H9 (cell line): ENCODE data around the gene ACTL6B. TPM values are rescaled to one million over a fixed set of nuclear protein-coding genes. Genes with fewer than 3 reads are reported as not detected.

Source experiments
- DNase-seq: peaks from one replicate; pipeline ENCODE4 v3.0.0-alpha.2; 2017
- H2AFZ ChIP-seq: one replicate; pipeline ENCODE4 v1.6.1; 2013; ENCODE audit warnings: mild to moderate bottlenecking, low read length, control low read depth, moderate library complexity
- H2AK5ac ChIP-seq: 2 replicates; pipeline ENCODE4 v1.6.1; 2013; ENCODE audit warnings: low read length, control low read depth, mixed read lengths; ENCODE audit not compliant: insufficient read length
- H2BK120ac ChIP-seq: one replicate; pipeline ENCODE4 v1.6.1; 2013; ENCODE audit warnings: low read depth, mild to moderate bottlenecking, low read length, control low read depth, inconsistent platforms; ENCODE audit not compliant: poor library complexity, severe bottlenecking
- H2BK12ac ChIP-seq: 2 replicates; pipeline ENCODE4 v1.6.1; 2013; ENCODE audit warnings: low read length, control low read depth, mixed read lengths, low read depth; ENCODE audit not compliant: insufficient read length
- H2BK15ac ChIP-seq: 2 replicates; pipeline ENCODE4 v1.6.1; 2013; ENCODE audit warnings: low read depth, low read length, control low read depth
- H2BK20ac ChIP-seq: one replicate; pipeline ENCODE4 v1.6.1; 2013; ENCODE audit warnings: low read depth, mild to moderate bottlenecking, low read length, control low read depth, inconsistent platforms; ENCODE audit not compliant: poor library complexity, severe bottlenecking
- H2BK5ac ChIP-seq: 2 replicates; pipeline ENCODE4 v1.6.1; 2013; ENCODE audit warnings: low read length, control low read depth, mixed read lengths; ENCODE audit not compliant: insufficient read length
- H3K14ac ChIP-seq: 2 replicates; pipeline ENCODE4 v1.6.1; 2013; ENCODE audit warnings: low read length, control low read depth; ENCODE audit not compliant: insufficient read depth
- H3K18ac ChIP-seq: 2 replicates; pipeline ENCODE4 v1.6.1; 2013; ENCODE audit warnings: low read depth, mild to moderate bottlenecking, mixed read lengths, low read length, control low read depth; ENCODE audit not compliant: insufficient read length
- H3K23ac ChIP-seq: 2 replicates; pipeline ENCODE4 v1.6.1; 2013; ENCODE audit warnings: low read length, control low read depth, mixed read lengths, low read depth; ENCODE audit not compliant: insufficient read length
- H3K23me2 ChIP-seq: 2 replicates; pipeline ENCODE4 v1.6.1; 2013; ENCODE audit warnings: low read depth, mild to moderate bottlenecking, mixed read lengths, low read length, control low read depth; ENCODE audit not compliant: insufficient read length, poor library complexity, severe bottlenecking
- H3K27ac ChIP-seq: 2 replicates; pipeline ENCODE4 v1.5.1; 2013; ENCODE audit warnings: low read length, control low read depth, mixed read lengths, low read depth; ENCODE audit not compliant: insufficient read length
- H3K27me3 ChIP-seq: 2 replicates; pipeline ENCODE4 v1.6.1; 2013; ENCODE audit warnings: low read length, control low read depth, inconsistent platforms; ENCODE audit not compliant: insufficient read depth
- H3K4ac ChIP-seq: 2 replicates; pipeline ENCODE4 v1.6.1; 2013; ENCODE audit warnings: low read depth, mild to moderate bottlenecking, control low read depth, inconsistent platforms, low read length, moderate library complexity
- H3K4me1 ChIP-seq: 2 replicates; pipeline ENCODE4 v1.6.1; 2013; ENCODE audit warnings: low read length, control low read depth, inconsistent platforms; ENCODE audit not compliant: insufficient read depth
- H3K4me2 ChIP-seq: 2 replicates; pipeline ENCODE4 v1.6.1; 2013; ENCODE audit warnings: low read length, control low read depth, mixed read lengths; ENCODE audit not compliant: insufficient read length, insufficient read depth
- H3K56ac ChIP-seq: 2 replicates; pipeline ENCODE4 v1.6.1; 2013; ENCODE audit warnings: low read depth, mild to moderate bottlenecking, mixed read lengths, low read length, control low read depth; ENCODE audit not compliant: insufficient read length
- H3K79me1 ChIP-seq: 2 replicates; pipeline ENCODE4 v1.6.1; 2013; ENCODE audit warnings: low read depth, mild to moderate bottlenecking, moderate library complexity, low read length, control low read depth, inconsistent platforms; ENCODE audit not compliant: insufficient read depth, poor library complexity, severe bottlenecking
- H3K79me2 ChIP-seq: 2 replicates; pipeline ENCODE4 v1.6.1; 2013; ENCODE audit warnings: low read length, control low read depth, inconsistent platforms; ENCODE audit not compliant: insufficient read depth
- H3K9ac ChIP-seq: 2 replicates; pipeline ENCODE4 v1.6.1; 2013; ENCODE audit warnings: low read length, control low read depth, mixed read lengths; ENCODE audit not compliant: insufficient read length; ENCODE audit errors: extremely low read depth
- H3K9me3 ChIP-seq: one replicate; pipeline ENCODE4 v1.6.1; 2013; ENCODE audit warnings: low read depth, low read length, inconsistent platforms; ENCODE audit not compliant: control insufficient read depth
- H3T11ph ChIP-seq: one replicate; pipeline ENCODE4 v1.6.1; 2013; ENCODE audit warnings: mild to moderate bottlenecking, low read length, control low read depth, inconsistent platforms
- H4K20me1 ChIP-seq: one replicate; pipeline ENCODE4 v1.6.1; 2013; ENCODE audit not compliant: control insufficient read depth, insufficient read length, insufficient read depth
- H4K5ac ChIP-seq: 2 replicates; pipeline ENCODE4 v1.6.1; 2013; ENCODE audit warnings: low read depth, mild to moderate bottlenecking, mixed read lengths, low read length, control low read depth; ENCODE audit not compliant: insufficient read length
- H4K8ac ChIP-seq: replicated peaks from 2 replicates; pipeline ENCODE4 v1.6.1; 2013; ENCODE audit warnings: low read length, control low read depth, mixed read lengths, low read depth; ENCODE audit not compliant: insufficient read length
- H4K91ac ChIP-seq: 2 replicates; pipeline ENCODE4 v1.6.1; 2013; ENCODE audit warnings: low read depth, mild to moderate bottlenecking, moderate library complexity, mixed read lengths, low read length, control low read depth; ENCODE audit not compliant: insufficient read length
- H3K27ac Mint-ChIP-seq, 3 experiments: 2 replicates in 2 of 3; 3 replicates in 1 of 3; pipeline ENCODE4 v1.8.0; 2020 to 2021; ENCODE audit warnings: mixed read lengths in 3 of 3, mild to moderate bottlenecking in 1 of 3, moderate library complexity in 1 of 3
- H3K27me3 Mint-ChIP-seq: 2 replicates; pipeline ENCODE4 v1.8.0; 2021; ENCODE audit warnings: low read depth, mild to moderate bottlenecking, moderate library complexity, mixed read lengths
- H3K36me3 Mint-ChIP-seq, 3 experiments: 2 replicates in 2 of 3; 3 replicates in 1 of 3; pipeline ENCODE4 v1.8.0; 2020 to 2021; ENCODE audit warnings: low read depth in 3 of 3, mixed read lengths in 3 of 3; ENCODE audit not compliant: insufficient read depth in 1 of 3
- H3K4me1 Mint-ChIP-seq, 2 experiments: 2 replicates each; pipeline ENCODE4 v1.8.0; 2020; ENCODE audit warnings: mixed read lengths in 2 of 2
- H3K4me3 Mint-ChIP-seq, 2 experiments: 2 replicates in 1 of 2; 3 replicates in 1 of 2; pipeline ENCODE4 v1.8.0; 2020 to 2021; ENCODE audit warnings: mild to moderate bottlenecking in 2 of 2, mixed read lengths in 2 of 2, moderate library complexity in 1 of 2
- H3K9me3 Mint-ChIP-seq, 2 experiments: 2 replicates in 1 of 2; 3 replicates in 1 of 2; pipeline ENCODE4 v1.8.0; 2020; ENCODE audit warnings: mild to moderate bottlenecking in 2 of 2, mixed read lengths in 2 of 2, moderate library complexity in 1 of 2
- WGBS: extraction: QIAGEN DNeasy Blood & Tissue Kit; methylation state at CpG from one replicate; pipeline ENCODE4 v1.1.7; 2013; ENCODE audit warnings: missing lambda C conversion rate, low lambda C conversion rate, mixed read lengths; ENCODE audit not compliant: insufficient read length; ENCODE audit errors: extremely low coverage; 5-methylcytosine and 5-hydroxymethylcytosine counted together
- long read RNA-seq: library from polyadenylated mRNA; unstranded; transcript quantifications from one replicate; pipeline ENCODE4 v2.0.0, GENCODE V29; 2020
- total RNA-seq: library from RNA; stranded (reverse); gene quantifications from 2 replicates; pipeline ENCODE4 v1.2.1, GENCODE V29; 2021
- TF ChIP-seq, protein P1 (sequence below): fragments of 200-600 bp; sonication (generic); conservative IDR thresholded peaks from 3 replicates; pipeline ENCODE4 v1.8.0; 2021; ENCODE audit warnings: antibody characterized with exemption, mild to moderate bottlenecking

The ACTL6B gene
- total RNA-seq = 0.33 and 0.50 TPM in 2 replicates
- long read RNA-seq, partial matches to known transcripts = 1 of 2 reads
- long read RNA-seq, other reads (novel, unspliced or antisense) = 0 of 2 reads

DNA sequence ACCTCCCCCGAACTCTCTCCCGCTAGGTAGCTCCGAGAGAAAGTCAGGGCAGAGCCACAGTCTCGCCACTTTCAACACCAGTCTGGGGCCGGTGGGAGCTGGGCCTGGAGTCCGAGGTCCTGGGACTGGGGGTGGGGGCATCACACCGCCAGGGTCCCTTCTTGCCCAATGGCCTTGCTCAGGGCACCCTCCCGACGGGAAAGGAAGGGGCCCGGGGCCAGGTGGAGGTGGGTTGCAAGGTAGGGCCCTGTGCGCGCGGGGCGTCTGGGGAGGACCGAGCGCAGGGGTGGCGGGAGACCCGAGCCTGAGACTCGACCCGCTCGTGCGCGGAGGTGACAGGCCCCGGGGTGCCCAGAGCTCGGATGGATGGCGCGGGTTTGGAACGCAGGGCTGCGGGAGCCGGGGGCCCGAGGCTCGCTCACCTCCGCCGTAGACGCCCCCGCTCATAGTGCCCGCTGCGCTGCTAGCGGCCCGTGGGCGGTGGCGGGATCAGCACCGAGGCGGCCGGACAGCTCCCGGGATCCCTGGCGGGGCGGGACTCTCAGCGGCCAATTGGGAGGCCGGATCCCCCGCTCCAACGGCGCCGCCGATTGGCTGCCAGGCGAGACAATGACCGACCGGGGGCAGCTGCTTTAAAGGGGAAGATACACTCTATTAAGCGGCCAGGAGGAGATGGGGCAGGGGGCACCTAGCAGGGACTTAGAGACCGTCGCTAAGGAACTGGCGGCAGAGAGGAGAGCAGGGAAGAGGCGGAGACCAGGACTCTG is at the start of gene ACTL6B:
Gene ACTL6B, minus strand, starts transcription at position 541 of the 767 bp plus-strand sequence. Its CDS starts 94 bp downstream, at position 447.
- Mint-ChIP-seq H3K27ac (no peak within 1 kb of the TSS), H3K27me3 (peaks cover 78% of the 10 kb centered on the region), H3K36me3 (no peaks in the 10 kb centered on the region), H3K4me1 (peaks cover 4 to 5% of the 10 kb centered on the region in 2 experiments; a peak in 3 of 4 replicates), H3K9me3 (no peaks in the 10 kb centered on the region), H3K4me3 (peak within 1 kb of the TSS; percentile 14 to 51; a peak in 2 of 5 replicates)
- Histone ChIP-seq H3K18ac (no peak within 1 kb of the TSS), H3K23me2 (no peaks in the 10 kb centered on the region), H4K8ac (no peak within 1 kb of the TSS), H3K4me1 (no peaks in the 10 kb centered on the region), H2BK12ac (no peak within 1 kb of the TSS), H3K79me2 (no peaks in the 10 kb centered on the region), H3K4me2 (peak within 1 kb of the TSS; percentile 44), H3K79me1 (no peaks in the 10 kb centered on the region), H3K56ac (no peak within 1 kb of the TSS), H4K20me1 (no peaks in the 10 kb centered on the region), H4K91ac (no peak within 1 kb of the TSS), H2AK5ac (no peak within 1 kb of the TSS), H3T11ph (no peak within 1 kb of the TSS), H3K27ac (no peak within 1 kb of the TSS), H2BK120ac (no peak within 1 kb of the TSS), H3K27me3 (peaks cover 13% of the 10 kb centered on the region), H3K9me3 (no peaks in the 10 kb centered on the region), H2AFZ (no peak within 1 kb of the TSS), H3K4ac (no peak within 1 kb of the TSS), H3K14ac (no peak within 1 kb of the TSS), H3K9ac (no peak within 1 kb of the TSS), H3K23ac (no peak within 1 kb of the TSS), H4K5ac (no peak within 1 kb of the TSS), H2BK5ac (no peak within 1 kb of the TSS), H2BK15ac (no peak within 1 kb of the TSS), H2BK20ac (no peak within 1 kb of the TSS)
- TF ChIP-seq, protein P1, sequence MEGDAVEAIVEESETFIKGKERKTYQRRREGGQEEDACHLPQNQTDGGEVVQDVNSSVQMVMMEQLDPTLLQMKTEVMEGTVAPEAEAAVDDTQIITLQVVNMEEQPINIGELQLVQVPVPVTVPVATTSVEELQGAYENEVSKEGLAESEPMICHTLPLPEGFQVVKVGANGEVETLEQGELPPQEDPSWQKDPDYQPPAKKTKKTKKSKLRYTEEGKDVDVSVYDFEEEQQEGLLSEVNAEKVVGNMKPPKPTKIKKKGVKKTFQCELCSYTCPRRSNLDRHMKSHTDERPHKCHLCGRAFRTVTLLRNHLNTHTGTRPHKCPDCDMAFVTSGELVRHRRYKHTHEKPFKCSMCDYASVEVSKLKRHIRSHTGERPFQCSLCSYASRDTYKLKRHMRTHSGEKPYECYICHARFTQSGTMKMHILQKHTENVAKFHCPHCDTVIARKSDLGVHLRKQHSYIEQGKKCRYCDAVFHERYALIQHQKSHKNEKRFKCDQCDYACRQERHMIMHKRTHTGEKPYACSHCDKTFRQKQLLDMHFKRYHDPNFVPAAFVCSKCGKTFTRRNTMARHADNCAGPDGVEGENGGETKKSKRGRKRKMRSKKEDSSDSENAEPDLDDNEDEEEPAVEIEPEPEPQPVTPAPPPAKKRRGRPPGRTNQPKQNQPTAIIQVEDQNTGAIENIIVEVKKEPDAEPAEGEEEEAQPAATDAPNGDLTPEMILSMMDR = no peak
- DNase-seq = peak; percentile 91
- WGBS = no CpG with 5 or more reads among the region's 63 CpGs
